Fibroblast of villous mesenchyme (primary cell): ENCODE results near the gene AMPD1. TPM values are rescaled to one million over a fixed set of nuclear protein-coding genes. Genes with fewer than 3 reads are reported as not detected.

Source experiments
- DNase-seq: peaks from one replicate; pipeline ENCODE4 v3.0.0-alpha.2; 2010; ENCODE audit warnings: low read depth
- H3K4me3 ChIP-seq: 2 replicates; pipeline ENCODE4 v1.5.1; 2011; ENCODE audit warnings: low read depth, mild to moderate bottlenecking, low read length
- total RNA-seq: library from RNA; depleted of rRNA; stranded (reverse); fragments of >200 nt; gene quantifications from 2 replicates; pipeline ENCODE4 v1.2.3, GENCODE V29; 2012
- TF ChIP-seq, protein P1 (sequence below): IDR thresholded peaks from 2 replicates; pipeline ENCODE4 v1.5.1; 2012; ENCODE audit warnings: low read depth, mild to moderate bottlenecking, low read length; ENCODE audit not compliant: insufficient read depth

AMPD1 gene
- total RNA-seq, 1 donor, result not detected

DNA sequence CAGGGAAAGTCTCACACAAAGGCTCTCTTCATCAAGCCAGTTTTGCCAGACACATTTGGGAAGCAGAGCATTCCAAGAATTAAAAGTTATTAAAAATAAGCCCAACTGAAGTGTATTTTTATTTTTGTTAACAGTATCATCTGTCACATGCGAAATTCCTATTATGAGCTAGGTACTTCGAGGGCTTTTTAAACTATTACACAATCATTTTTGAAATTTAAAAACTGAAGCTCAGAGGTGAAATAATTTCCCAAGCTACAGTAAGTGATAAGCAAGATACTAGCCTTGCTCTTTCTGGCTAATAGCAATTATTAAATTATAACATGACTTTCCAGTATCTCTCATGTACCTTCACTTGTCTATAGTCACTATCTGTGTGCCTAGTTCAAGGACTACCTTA, 33.2 kb upstream of the AMPD1 start:
- TF ChIP-seq, protein P1, sequence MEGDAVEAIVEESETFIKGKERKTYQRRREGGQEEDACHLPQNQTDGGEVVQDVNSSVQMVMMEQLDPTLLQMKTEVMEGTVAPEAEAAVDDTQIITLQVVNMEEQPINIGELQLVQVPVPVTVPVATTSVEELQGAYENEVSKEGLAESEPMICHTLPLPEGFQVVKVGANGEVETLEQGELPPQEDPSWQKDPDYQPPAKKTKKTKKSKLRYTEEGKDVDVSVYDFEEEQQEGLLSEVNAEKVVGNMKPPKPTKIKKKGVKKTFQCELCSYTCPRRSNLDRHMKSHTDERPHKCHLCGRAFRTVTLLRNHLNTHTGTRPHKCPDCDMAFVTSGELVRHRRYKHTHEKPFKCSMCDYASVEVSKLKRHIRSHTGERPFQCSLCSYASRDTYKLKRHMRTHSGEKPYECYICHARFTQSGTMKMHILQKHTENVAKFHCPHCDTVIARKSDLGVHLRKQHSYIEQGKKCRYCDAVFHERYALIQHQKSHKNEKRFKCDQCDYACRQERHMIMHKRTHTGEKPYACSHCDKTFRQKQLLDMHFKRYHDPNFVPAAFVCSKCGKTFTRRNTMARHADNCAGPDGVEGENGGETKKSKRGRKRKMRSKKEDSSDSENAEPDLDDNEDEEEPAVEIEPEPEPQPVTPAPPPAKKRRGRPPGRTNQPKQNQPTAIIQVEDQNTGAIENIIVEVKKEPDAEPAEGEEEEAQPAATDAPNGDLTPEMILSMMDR, result no peak
- H3K4me3 ChIP-seq, result no peak overlapping the region
- no peak for DNase-seq

DNA sequence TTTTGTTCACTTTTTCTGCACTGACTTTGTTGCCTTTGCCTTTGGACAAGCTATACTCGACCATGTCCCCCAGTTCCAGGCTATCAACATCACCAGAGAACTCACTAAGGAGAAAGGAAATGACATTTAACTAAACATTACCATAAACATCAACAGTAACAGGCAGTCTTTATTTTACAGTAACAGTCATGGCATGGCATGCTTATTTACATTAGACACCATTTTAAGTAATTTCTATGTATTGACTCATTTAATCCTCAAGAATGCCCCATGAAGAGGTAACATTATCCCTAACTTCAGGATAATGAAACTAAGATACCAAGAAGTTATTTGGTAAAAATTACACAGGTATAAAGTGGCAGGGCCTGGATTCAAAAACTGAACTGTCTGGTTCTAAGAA, 29.9 kb upstream of the AMPD1 start:
- TF ChIP-seq, protein P1, result no peak
- DNase-seq, result no peak
- H3K4me3 ChIP-seq, result no peak overlapping the region

DNA sequence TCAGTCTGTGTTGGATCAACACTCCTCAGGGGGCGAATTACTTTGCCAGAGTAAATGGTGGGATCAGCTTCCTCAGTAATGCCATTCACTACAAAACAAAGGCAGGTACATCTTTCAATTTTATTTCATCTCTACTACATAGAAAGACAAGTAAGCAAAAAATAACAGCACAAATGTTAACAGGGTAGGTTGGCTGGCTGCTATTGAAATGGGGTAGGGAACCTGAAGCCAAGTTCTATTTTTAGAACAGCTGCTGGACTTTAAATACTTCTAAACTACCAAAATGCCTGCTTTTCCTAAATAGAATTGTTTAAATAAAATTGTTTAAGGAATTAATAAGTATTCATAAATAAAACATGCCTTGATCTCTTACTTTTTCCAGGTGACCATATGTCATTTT, 28.6 kb upstream of the AMPD1 start:
- no peak overlapping the region for H3K4me3 ChIP-seq
- TF ChIP-seq, protein P1, result no peak
- DNase-seq, result no peak

DNA sequence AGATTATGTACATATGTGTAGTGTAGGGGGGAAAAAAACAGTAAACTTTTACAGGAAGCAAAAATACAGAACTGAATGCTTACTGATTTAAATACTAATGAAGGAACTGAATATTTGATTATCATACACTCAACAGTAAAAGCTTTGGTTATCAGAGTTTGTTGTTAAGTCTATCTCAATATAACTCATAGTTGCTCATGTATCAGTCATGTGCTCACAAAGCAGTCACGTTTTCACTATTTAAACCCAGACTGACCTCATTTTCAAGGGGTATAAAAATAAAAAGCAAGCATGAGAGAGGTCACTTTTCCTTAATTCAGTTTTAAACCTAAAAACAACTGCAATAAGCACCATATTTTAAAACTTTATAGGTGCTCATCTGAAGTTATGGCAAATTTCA, 28.1 kb upstream of the AMPD1 start:
- H3K4me3 ChIP-seq, result no peak overlapping the region
- DNase-seq, result no peak
- TF ChIP-seq, protein P1, result no peak

DNA sequence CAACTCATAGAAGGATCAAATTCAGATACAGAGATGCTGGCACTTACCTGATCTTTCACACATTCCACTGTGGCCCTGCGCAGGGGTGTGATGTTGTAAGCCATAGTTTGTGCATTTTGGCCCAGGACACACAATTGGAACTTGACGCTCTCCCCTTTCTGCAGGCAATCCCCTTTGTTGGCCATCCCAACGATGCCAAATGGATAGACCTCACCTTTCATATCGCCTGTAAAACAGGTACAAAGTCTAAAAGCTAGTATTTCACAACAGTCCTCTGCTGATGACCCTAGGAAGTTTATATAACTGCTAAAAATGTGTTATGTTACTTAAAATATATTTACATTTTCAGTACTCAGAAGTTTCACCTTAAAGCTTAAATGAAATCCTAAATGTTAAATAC, 25.1 kb upstream of the AMPD1 start:
- TF ChIP-seq, protein P1, result no peak

DNA sequence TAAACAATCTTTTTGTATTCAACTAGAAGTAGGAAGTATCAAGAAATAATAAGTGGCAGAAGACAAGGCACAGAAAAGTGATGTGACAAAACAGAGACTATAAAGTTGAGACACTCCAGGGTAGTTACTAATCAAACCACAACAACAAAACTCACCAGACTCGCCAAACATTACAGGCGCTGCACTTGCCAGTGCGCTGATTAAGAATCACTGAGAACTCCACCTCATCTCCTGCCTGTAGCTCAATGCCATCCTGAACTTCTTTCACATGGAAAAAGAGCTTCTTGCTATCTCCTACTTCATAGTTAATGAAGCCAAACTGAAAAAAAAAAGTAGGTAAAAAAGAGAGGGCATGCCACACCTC, 24.1 kb upstream of the AMPD1 start:
- DNase-seq, result no peak
- TF ChIP-seq, protein P1, result no peak
- H3K4me3 ChIP-seq, result no peak overlapping the region

More for the DNA sequence above, 25.1 kb upstream of the AMPD1 start:
- no peak for DNase-seq
- no peak overlapping the region for H3K4me3 ChIP-seq

DNA sequence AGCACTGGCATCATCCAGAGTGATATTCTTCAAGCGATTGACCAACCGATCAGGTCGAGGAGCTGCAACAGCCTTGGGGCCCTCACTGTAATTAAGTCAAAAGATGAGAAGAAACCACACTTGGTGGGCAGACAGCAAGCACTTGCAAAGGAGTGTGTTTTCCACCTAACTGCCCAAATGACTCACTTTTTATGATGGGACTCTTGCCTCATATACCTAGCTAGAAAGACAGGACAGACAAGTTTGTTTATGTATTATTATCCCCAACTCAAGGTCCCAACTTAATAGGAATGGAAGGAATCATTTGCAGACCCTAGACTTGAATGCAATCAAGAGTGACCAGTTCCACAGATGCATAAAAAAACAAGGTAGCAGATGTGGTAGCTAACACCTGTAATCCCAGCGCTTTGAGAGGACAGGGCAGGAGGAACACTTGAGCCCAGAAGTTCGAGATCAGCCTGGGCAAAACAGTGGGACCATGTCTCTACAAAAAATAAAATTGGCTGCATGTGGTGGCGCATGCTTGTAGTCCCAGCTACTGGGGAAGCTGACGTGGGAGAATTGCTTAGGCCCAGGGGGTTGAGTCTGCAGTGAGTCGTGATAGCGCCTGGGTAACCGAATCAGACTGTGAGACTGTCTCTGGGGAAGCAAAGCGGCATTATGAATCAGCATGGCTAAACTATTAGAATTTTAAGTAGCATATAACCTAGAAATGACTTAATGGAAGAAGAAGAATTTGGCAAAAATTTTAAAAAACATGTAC, 23.5 kb upstream of the AMPD1 start:
- DNase-seq, result no peak
- TF ChIP-seq, protein P1, result no peak
- no peak overlapping the region for H3K4me3 ChIP-seq
